Esophagus muscularis mucosa (tissue), 4 donors: Measurements from ENCODE around the gene CNNM3.

Experiments
- EP300 ChIP-seq: sonication (generic); formaldehyde crosslinking; IDR thresholded peaks from one replicate; pipeline ENCODE4 v1.6.1; 2017; ENCODE audit warnings: antibody characterized with exemption
- POLR2A ChIP-seq: fragments of 450-650 bp; IDR thresholded peaks from one replicate; pipeline ENCODE4 v1.6.1; 2017; ENCODE audit warnings: antibody characterized with exemption, moderate library complexity, mild to moderate bottlenecking, low read depth
- POLR2AphosphoS5 ChIP-seq, 2 donors: sonication (generic); formaldehyde crosslinking; IDR thresholded peaks; one replicate each; pipeline ENCODE4 v1.6.1; 2017; ENCODE audit warnings: antibody characterized with exemption in 2 of 2
- TF ChIP-seq, protein P1 (sequence below), 3 experiments: fragments of 200-600 bp in 2 of 3; fragments of 450-650 bp in 1 of 3; sonication (generic) in 2 of 3; IDR thresholded peaks; one replicate each; pipeline ENCODE4 v1.5.1; 2017 to 2019; ENCODE audit warnings: antibody characterized with exemption in 3 of 3, mild to moderate bottlenecking in 2 of 3, moderate library complexity in 1 of 3

GRCh38 chr2:96832408-96832753, 16.3 kb downstream of the CNNM3 start:
- TF ChIP-seq, protein P1, sequence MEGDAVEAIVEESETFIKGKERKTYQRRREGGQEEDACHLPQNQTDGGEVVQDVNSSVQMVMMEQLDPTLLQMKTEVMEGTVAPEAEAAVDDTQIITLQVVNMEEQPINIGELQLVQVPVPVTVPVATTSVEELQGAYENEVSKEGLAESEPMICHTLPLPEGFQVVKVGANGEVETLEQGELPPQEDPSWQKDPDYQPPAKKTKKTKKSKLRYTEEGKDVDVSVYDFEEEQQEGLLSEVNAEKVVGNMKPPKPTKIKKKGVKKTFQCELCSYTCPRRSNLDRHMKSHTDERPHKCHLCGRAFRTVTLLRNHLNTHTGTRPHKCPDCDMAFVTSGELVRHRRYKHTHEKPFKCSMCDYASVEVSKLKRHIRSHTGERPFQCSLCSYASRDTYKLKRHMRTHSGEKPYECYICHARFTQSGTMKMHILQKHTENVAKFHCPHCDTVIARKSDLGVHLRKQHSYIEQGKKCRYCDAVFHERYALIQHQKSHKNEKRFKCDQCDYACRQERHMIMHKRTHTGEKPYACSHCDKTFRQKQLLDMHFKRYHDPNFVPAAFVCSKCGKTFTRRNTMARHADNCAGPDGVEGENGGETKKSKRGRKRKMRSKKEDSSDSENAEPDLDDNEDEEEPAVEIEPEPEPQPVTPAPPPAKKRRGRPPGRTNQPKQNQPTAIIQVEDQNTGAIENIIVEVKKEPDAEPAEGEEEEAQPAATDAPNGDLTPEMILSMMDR (IDR thresholded peaks at IDR 0.05) = no peak
- TF ChIP-seq EP300 = no peak
- no peak for TF ChIP-seq POLR2AphosphoS5 (IDR thresholded peaks at IDR 0.05)
- no peak for TF ChIP-seq POLR2A
